Kidney epithelial cell (primary cell): ENCODE measurements around the gene VEZT. TPM values are rescaled to one million over a fixed set of nuclear protein-coding genes. Genes with fewer than 3 reads are reported as not detected.

ENCODE experiments used
- DNase-seq: peaks from one replicate; pipeline ENCODE4 v3.0.0-alpha.2; 2010; ENCODE audit warnings: low read depth
- H3K27me3 ChIP-seq: 2 replicates; pipeline ENCODE4 v1.6.0; 2011; ENCODE audit warnings: low read length; ENCODE audit not compliant: control insufficient read depth, insufficient read depth
- H3K36me3 ChIP-seq: 2 replicates; pipeline ENCODE4 v1.5.1; 2011; ENCODE audit warnings: low read length; ENCODE audit not compliant: control insufficient read depth, insufficient read depth
- H3K4me3 ChIP-seq: 2 replicates; pipeline ENCODE4 v1.5.1; 2011; ENCODE audit warnings: low read depth, mild to moderate bottlenecking, control low read depth, low read length
- total RNA-seq: library from RNA; depleted of rRNA; stranded (reverse); fragments of >200 nt; gene quantifications from 2 replicates; pipeline ENCODE4 v1.2.3, GENCODE V29; 2015
- TF ChIP-seq, protein P1 (sequence below): IDR thresholded peaks from 2 replicates; pipeline ENCODE4 v1.5.1; 2011; ENCODE audit warnings: mild to moderate bottlenecking, moderate library complexity, low read length, control low read depth, inconsistent platforms; ENCODE audit not compliant: insufficient read depth, poor library complexity, severe bottlenecking

VEZT gene
- total RNA-seq, 1 donor from 2014 or later, result 82.7 TPM

DNA sequence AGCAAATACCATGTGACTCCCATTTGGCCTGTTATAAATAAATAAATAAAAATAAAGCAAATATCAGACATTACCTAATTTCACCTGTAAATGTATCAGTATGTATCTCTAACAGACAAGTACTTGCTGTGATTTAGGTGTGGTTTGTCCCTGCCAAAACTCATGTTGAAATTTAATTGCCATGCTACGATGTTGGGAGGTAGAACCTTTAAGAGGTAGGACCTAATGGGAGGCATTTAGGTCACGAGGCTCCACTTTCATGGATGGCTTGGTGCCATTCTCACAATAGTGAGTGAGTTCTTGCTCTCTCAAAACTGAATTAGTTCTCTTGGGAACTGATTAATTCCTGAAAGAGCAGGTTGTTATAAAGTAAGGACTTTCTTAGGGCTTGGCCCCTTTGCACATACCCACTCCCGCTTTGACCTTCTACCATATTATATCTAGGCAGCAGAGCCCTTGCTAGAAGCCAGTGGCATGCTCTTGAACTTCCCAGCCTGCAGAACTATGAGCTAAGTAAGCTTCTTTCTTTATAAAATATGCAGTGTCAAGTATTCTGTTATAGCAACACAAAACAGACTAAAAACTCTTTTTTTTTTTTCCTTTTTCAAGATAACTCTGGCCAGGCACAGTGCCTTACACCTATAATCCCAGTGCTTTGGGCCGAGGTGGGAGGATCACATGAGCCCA lies 26.0 kb downstream of the VEZT start:
- Histone ChIP-seq H3K4me3 (no peak overlapping the region), H3K27me3 (no peaks in the 10 kb centered on the region), H3K36me3 (no peaks in the 10 kb centered on the region)
- TF ChIP-seq, protein P1, sequence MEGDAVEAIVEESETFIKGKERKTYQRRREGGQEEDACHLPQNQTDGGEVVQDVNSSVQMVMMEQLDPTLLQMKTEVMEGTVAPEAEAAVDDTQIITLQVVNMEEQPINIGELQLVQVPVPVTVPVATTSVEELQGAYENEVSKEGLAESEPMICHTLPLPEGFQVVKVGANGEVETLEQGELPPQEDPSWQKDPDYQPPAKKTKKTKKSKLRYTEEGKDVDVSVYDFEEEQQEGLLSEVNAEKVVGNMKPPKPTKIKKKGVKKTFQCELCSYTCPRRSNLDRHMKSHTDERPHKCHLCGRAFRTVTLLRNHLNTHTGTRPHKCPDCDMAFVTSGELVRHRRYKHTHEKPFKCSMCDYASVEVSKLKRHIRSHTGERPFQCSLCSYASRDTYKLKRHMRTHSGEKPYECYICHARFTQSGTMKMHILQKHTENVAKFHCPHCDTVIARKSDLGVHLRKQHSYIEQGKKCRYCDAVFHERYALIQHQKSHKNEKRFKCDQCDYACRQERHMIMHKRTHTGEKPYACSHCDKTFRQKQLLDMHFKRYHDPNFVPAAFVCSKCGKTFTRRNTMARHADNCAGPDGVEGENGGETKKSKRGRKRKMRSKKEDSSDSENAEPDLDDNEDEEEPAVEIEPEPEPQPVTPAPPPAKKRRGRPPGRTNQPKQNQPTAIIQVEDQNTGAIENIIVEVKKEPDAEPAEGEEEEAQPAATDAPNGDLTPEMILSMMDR, result no peak
- no peak for DNase-seq

GRCh38 chr12:95244350-95244749 lies 26.7 kb downstream of the VEZT start:
- Histone ChIP-seq H3K36me3 (no peaks in the 10 kb centered on the region), H3K4me3 (no peak overlapping the region), H3K27me3 (no peaks in the 10 kb centered on the region)
- TF ChIP-seq, protein P1, result no peak
- DNase-seq, result no peak

- no peak overlapping the region for H3K4me3 ChIP-seq
- TF ChIP-seq, protein P1, result no peak
- H3K36me3 ChIP-seq, result no peaks in the 10 kb centered on the region
- H3K27me3 ChIP-seq, result no peaks in the 10 kb centered on the region
- DNase-seq, result no peak
Observed at GRCh38 chr12:95248095-95248494, 30.5 kb downstream of the VEZT start.

- DNase-seq, result no peak
- Histone ChIP-seq H3K4me3 (no peak overlapping the region), H3K27me3 (no peaks in the 10 kb centered on the region), H3K36me3 (no peaks in the 10 kb centered on the region)
- TF ChIP-seq, protein P1, result no peak
Observed at GRCh38 chr12:95248604-95249360, 31.2 kb downstream of the VEZT start.

- no peak for DNase-seq
- Histone ChIP-seq H3K4me3 (no peak overlapping the region), H3K27me3 (no peaks in the 10 kb centered on the region), H3K36me3 (no peaks in the 10 kb centered on the region)
- TF ChIP-seq, protein P1, result no peak
Observed at GRCh38 chr12:95253386-95253785, 35.8 kb downstream of the VEZT start.
